ENCODE data around the gene LTB4R2. TPM values are rescaled to one million over a fixed set of nuclear protein-coding genes. Genes with fewer than 3 reads are reported as not detected.

Gene LTB4R2
- total RNA-seq, 1 experiment from 2014 or later = 15.0 TPM

GRCh38 chr14:24337824-24338175, 27.9 kb downstream of the LTB4R2 start:
- DNase-seq = no peak
- peaks cover 3% of the 10 kb centered on the region; the same call in 1 of the 2 replicates for H3K4me1 ChIP-seq (replicated peaks; ENCODE audit: insufficient read depth)
- intact Hi-C loops (cut with micrococcal nuclease; ENCODE audit: unreplicated experiment) = no loop called here
- no peaks in the 10 kb centered on the region for H3F3A ChIP-seq (ENCODE audit: insufficient read depth, low read depth)
- H3K4me2 ChIP-seq = no peak overlapping the region
- ChIA-PET CTCF (no interaction called here), POLR2A (ENCODE audit: unreplicated experiment) (no interaction called here)
- H3K9me2 ChIP-seq (ENCODE audit: insufficient read depth) = no peaks in the 10 kb centered on the region
- no peaks in the 10 kb centered on the region for H3K36me3 ChIP-seq (ENCODE audit: low read depth)
- no peak overlapping the region for H2AFZ ChIP-seq
- TF ChIP-seq EZH2 (IDR thresholded peaks at IDR 0.05; ENCODE audit: low read depth) (no peak), CTCF (conservative IDR thresholded peaks at IDR 0.05) (no peak)
- no peaks in the 10 kb centered on the region for H3K27me3 ChIP-seq (ENCODE audit: insufficient read depth, low read depth)
- H3K27ac ChIP-seq = no peak overlapping the region
- H4K20me1 ChIP-seq (ENCODE audit: insufficient read depth) = no peaks in the 10 kb centered on the region
- no peaks in the 10 kb centered on the region for H3K79me2 ChIP-seq (ENCODE audit: low read depth)
- H3K9me3 ChIP-seq (ENCODE audit: insufficient read depth, low read depth) = no peaks in the 10 kb centered on the region
- H3K4me3 ChIP-seq = no peak overlapping the region
- BruUV-seq (replicated peaks) = no TSS peak

DNA sequence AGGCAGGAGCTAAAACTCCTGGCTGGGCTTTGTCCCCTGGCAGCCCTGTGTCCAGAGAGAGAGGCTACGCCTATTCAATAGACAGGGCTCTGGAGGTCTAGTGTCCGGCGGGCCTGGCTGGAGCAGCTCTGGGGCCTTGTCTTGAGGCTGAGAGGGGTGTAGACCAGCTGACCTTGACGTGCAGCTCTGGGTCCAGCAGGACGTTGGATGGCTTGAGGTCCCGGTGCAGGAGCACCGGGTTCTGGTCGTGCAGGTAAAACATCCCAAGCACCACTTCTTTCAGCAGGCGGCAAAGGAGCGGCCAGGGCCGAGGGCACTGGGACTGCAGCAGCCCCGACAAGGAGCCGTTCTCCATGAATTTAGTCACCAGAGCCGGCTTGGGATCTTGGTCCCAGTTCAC, 28.9 kb downstream of the LTB4R2 start:
- no peaks in the 10 kb centered on the region for H3K9me2 ChIP-seq (ENCODE audit: insufficient read depth)
- no peaks in the 10 kb centered on the region for H3F3A ChIP-seq (ENCODE audit: insufficient read depth, low read depth)
- no TSS peak for BruUV-seq (replicated peaks)
- H3K4me1 ChIP-seq (replicated peaks; ENCODE audit: insufficient read depth) = peaks cover 2% of the 10 kb centered on the region; the same call in 1 of the 2 replicates
- no peaks in the 10 kb centered on the region for H3K27me3 ChIP-seq (ENCODE audit: insufficient read depth, low read depth)
- H4K20me1 ChIP-seq (ENCODE audit: insufficient read depth) = no peaks in the 10 kb centered on the region
- no peak overlapping the region for H3K27ac ChIP-seq
- CTCF ChIA-PET = no interaction called here
- H3K4me2 ChIP-seq = no peak overlapping the region
- no peak overlapping the region for H3K4me3 ChIP-seq
- intact Hi-C loops (cut with micrococcal nuclease; ENCODE audit: unreplicated experiment) = no loop called here
- POLR2A ChIA-PET (ENCODE audit: unreplicated experiment) = no interaction called here
- TF ChIP-seq EZH2 (IDR thresholded peaks at IDR 0.05; ENCODE audit: low read depth) = no peak
- TF ChIP-seq CTCF (conservative IDR thresholded peaks at IDR 0.05) = no peak
- no peak for DNase-seq
- no peak overlapping the region for H2AFZ ChIP-seq
- no peaks in the 10 kb centered on the region for H3K79me2 ChIP-seq (ENCODE audit: low read depth)
- H3K9me3 ChIP-seq (ENCODE audit: insufficient read depth, low read depth) = no peaks in the 10 kb centered on the region
- no peaks in the 10 kb centered on the region for H3K36me3 ChIP-seq (ENCODE audit: low read depth)

- BruUV-seq (replicated peaks) = TSS peak; percentile 63
- no peaks in the 10 kb centered on the region for H3K9me3 ChIP-seq (ENCODE audit: insufficient read depth, low read depth)
- H3K36me3 ChIP-seq (ENCODE audit: low read depth) = no peaks in the 10 kb centered on the region
- H3K4me3 ChIP-seq = no peak within 1 kb of the TSS
- intact Hi-C loops (cut with micrococcal nuclease; ENCODE audit: unreplicated experiment) = no loop called here
- H4K20me1 ChIP-seq (ENCODE audit: insufficient read depth) = no peaks in the 10 kb centered on the region
- peak in 1 of 2 experiments; percentile 30 for DNase-seq
- no peaks in the 10 kb centered on the region for H3K79me2 ChIP-seq (ENCODE audit: low read depth)
- no peaks in the 10 kb centered on the region for H3F3A ChIP-seq (ENCODE audit: insufficient read depth, low read depth)
- no peaks in the 10 kb centered on the region for H3K27me3 ChIP-seq (ENCODE audit: insufficient read depth, low read depth)
- no peaks in the 10 kb centered on the region; the same call in 1 of the 2 replicates for H3K4me1 ChIP-seq (replicated peaks; ENCODE audit: insufficient read depth)
- H3K4me2 ChIP-seq = no peak within 1 kb of the TSS
- H3K27ac ChIP-seq = no peak within 1 kb of the TSS
- H2AFZ ChIP-seq = no peak within 1 kb of the TSS
- ChIA-PET CTCF (no interaction called here), POLR2A (ENCODE audit: unreplicated experiment) (interaction anchor here (0.5 to 0.6 kb wide), 3 partner anchors 9 to 334 kb away, joined by 3 to 9 read pairs (median 4); partner anchors contain the start of gene KHNYN)
- TF ChIP-seq CTCF (conservative IDR thresholded peaks at IDR 0.05) (no peak), EZH2 (IDR thresholded peaks at IDR 0.05; ENCODE audit: low read depth) (no peak)
- H3K9me2 ChIP-seq (ENCODE audit: insufficient read depth) = no peaks in the 10 kb centered on the region
Observed at GRCh38 chr14:24339284-24340151, 29.6 kb downstream of the LTB4R2 start, which contains the start of gene RIPK3. Gene RIPK3, minus strand, starts transcription at chr14:24339991. Its CDS starts 165 bp downstream, at chr14:24339826.

Data from PC-9 (cell line).